ENCODE results near the gene C6orf136.

The C6orf136 gene

GRCh38 chr6:30689985-30690384 lies 43.1 kb downstream of the C6orf136 start:
- H3K27ac ChIP-seq (ENCODE audit: low read depth, low read length) = peak overlapping the region; percentile 94
- no peak overlapping the region for H2AFZ ChIP-seq (ENCODE audit: low read depth, low read length, severe bottlenecking)

GRCh38 chr6:30690403-30691207 lies 43.7 kb downstream of the C6orf136 start, which contains the start of gene NRM:
NRM (minus strand) TSS chr6:30690984; CDS start chr6:30690974, 10 bp downstream.
- H3K9ac ChIP-seq (ENCODE audit: low read length) = peak within 1 kb of the TSS; percentile 82
- peak within 1 kb of the TSS; percentile 92 for H2AFZ ChIP-seq (ENCODE audit: low read depth, low read length, severe bottlenecking)
- no peaks in the 10 kb centered on the region for H3K36me3 ChIP-seq (ENCODE audit: low read length)
- H3K4me2 ChIP-seq (ENCODE audit: low read depth, low read length, poor library complexity, severe bottlenecking) = peak within 1 kb of the TSS; percentile 92
- H3K27me3 ChIP-seq (ENCODE audit: low read length) = no peaks in the 10 kb centered on the region
- peak within 1 kb of the TSS; percentile 94 for H3K27ac ChIP-seq (ENCODE audit: low read depth, low read length)
- H3K9me2 ChIP-seq (replicated peaks; ENCODE audit: insufficient read depth, low read length) = no peaks in the 10 kb centered on the region
- H3K9me3 ChIP-seq (ENCODE audit: insufficient read depth, low read length) = no peaks in the 10 kb centered on the region
- peak within 1 kb of the TSS; percentile 79 for H3K4me3 ChIP-seq (ENCODE audit: insufficient read depth, low read length, poor library complexity, severe bottlenecking)
- H3F3A ChIP-seq (ENCODE audit: insufficient read depth) = peaks cover 42% of the 10 kb centered on the region
- H3K79me2 ChIP-seq (ENCODE audit: insufficient read depth, low read length) = peaks cover 15% of the 10 kb centered on the region
- no peaks in the 10 kb centered on the region for H4K20me1 ChIP-seq (ENCODE audit: low read depth, low read length)
- no peak for TF ChIP-seq CTCF (IDR thresholded peaks at IDR 0.05; ENCODE audit: insufficient read depth, low read length, poor library complexity, severe bottlenecking)
- TF ChIP-seq EZH2phosphoT487 (conservative IDR thresholded peaks at IDR 0.05; ENCODE audit: low read length) = no peak

More at GRCh38 chr6:30689985-30690384, 43.1 kb downstream of the C6orf136 start:
- Histone ChIP-seq H3K9me2 (replicated peaks; ENCODE audit: insufficient read depth, low read length) (no peaks in the 10 kb centered on the region), H3K9ac (ENCODE audit: low read length) (peak overlapping the region; percentile 82), H3K4me3 (ENCODE audit: insufficient read depth, low read length, poor library complexity, severe bottlenecking) (peak overlapping the region; percentile 79), H3K27me3 (ENCODE audit: low read length) (no peaks in the 10 kb centered on the region), H3K79me2 (ENCODE audit: insufficient read depth, low read length) (peaks cover 22% of the 10 kb centered on the region), H4K20me1 (ENCODE audit: low read depth, low read length) (no peaks in the 10 kb centered on the region), H3K4me2 (ENCODE audit: low read depth, low read length, poor library complexity, severe bottlenecking) (peak overlapping the region; percentile 92), H3F3A (ENCODE audit: insufficient read depth) (peaks cover 44% of the 10 kb centered on the region), H3K9me3 (ENCODE audit: insufficient read depth, low read length) (no peaks in the 10 kb centered on the region), H3K36me3 (ENCODE audit: low read length) (no peaks in the 10 kb centered on the region)
- TF ChIP-seq CTCF (IDR thresholded peaks at IDR 0.05; ENCODE audit: insufficient read depth, low read length, poor library complexity, severe bottlenecking) (no peak), EZH2phosphoT487 (conservative IDR thresholded peaks at IDR 0.05; ENCODE audit: low read length) (no peak)

GRCh38 chr6:30691208-30691847 lies 44.4 kb downstream of the C6orf136 start:
- peak overlapping the region; percentile 92 for H2AFZ ChIP-seq (ENCODE audit: low read depth, low read length, severe bottlenecking)
- peaks cover 8% of the 10 kb centered on the region; the same call in 1 of the 2 replicates for H3K79me2 ChIP-seq (ENCODE audit: insufficient read depth, low read length)
- H3K27ac ChIP-seq (ENCODE audit: low read depth, low read length) = peak overlapping the region; percentile 10; the same call in 1 of the 2 replicates
- peak overlapping the region; percentile 82 for H3K9ac ChIP-seq (ENCODE audit: low read length)
- no peaks in the 10 kb centered on the region for H3K9me3 ChIP-seq (ENCODE audit: insufficient read depth, low read length)
- peak overlapping the region; percentile 79 for H3K4me3 ChIP-seq (ENCODE audit: insufficient read depth, low read length, poor library complexity, severe bottlenecking)
- TF ChIP-seq EZH2phosphoT487 (conservative IDR thresholded peaks at IDR 0.05; ENCODE audit: low read length) (no peak), CTCF (IDR thresholded peaks at IDR 0.05; ENCODE audit: insufficient read depth, low read length, poor library complexity, severe bottlenecking) (no peak)
- H3F3A ChIP-seq (ENCODE audit: insufficient read depth) = peaks cover 42% of the 10 kb centered on the region
- no peaks in the 10 kb centered on the region for H3K36me3 ChIP-seq (ENCODE audit: low read length)
- no peaks in the 10 kb centered on the region for H3K9me2 ChIP-seq (replicated peaks; ENCODE audit: insufficient read depth, low read length)
- H4K20me1 ChIP-seq (ENCODE audit: low read depth, low read length) = no peaks in the 10 kb centered on the region
- peak overlapping the region; percentile 92 for H3K4me2 ChIP-seq (ENCODE audit: low read depth, low read length, poor library complexity, severe bottlenecking)
- no peaks in the 10 kb centered on the region for H3K27me3 ChIP-seq (ENCODE audit: low read length)
